Bronchial epithelial cell (primary cell): ENCODE measurements around the gene KCNJ18. TPM values are rescaled to one million over a fixed set of nuclear protein-coding genes. Genes with fewer than 3 reads are reported as not detected.
"Not testable (repeated sequence)": the region's sequence is repeated elsewhere in the genome, so short reads cannot be mapped to it uniquely, and the experiment has no call there.

Experiments
- DNase-seq: peaks from one replicate; pipeline ENCODE4 v3.0.0-alpha.2; 2010; ENCODE audit warnings: low read depth
- FAIRE-seq: peaks from 2 replicates; lab custom pipeline; 2011; peaks lifted over from hg19 to GRCh38; lab: Jason Lieb, UNC
- H3K27me3 ChIP-seq: 2 replicates; pipeline ENCODE4 v1.5.1; 2011; ENCODE audit warnings: low read length; ENCODE audit not compliant: control insufficient read depth, insufficient read depth
- H3K36me3 ChIP-seq: 2 replicates; pipeline ENCODE4 v1.5.1; 2011; ENCODE audit warnings: low read length; ENCODE audit not compliant: control insufficient read depth, insufficient read depth
- H3K4me3 ChIP-seq: 2 replicates; pipeline ENCODE4 v1.5.1; 2011; ENCODE audit warnings: mild to moderate bottlenecking, low read depth, low read length, control low read depth
- CTCF ChIP-seq: IDR thresholded peaks from 2 replicates; pipeline ENCODE4 v1.5.1; 2011; ENCODE audit warnings: mild to moderate bottlenecking, moderate library complexity, low read length, control low read depth, inconsistent platforms; ENCODE audit not compliant: insufficient read depth, severe bottlenecking
- total RNA-seq: library from RNA; depleted of rRNA; stranded (reverse); fragments of >200 nt; gene quantifications from 2 replicates; pipeline ENCODE4 v1.2.1, GENCODE V29; 2014

KCNJ18 gene
- total RNA-seq, 1 donor from 2014 or later, result not detected

- H3K27me3 ChIP-seq, H3K36me3 ChIP-seq, FAIRE-seq, H3K4me3 ChIP-seq, DNase-seq: not testable (repeated sequence)
These were observed 6.2 kb downstream of the KCNJ18 start for GRCh38 chr17:21698437-21699075.

GRCh38 chr17:21699124-21699523 lies 6.8 kb downstream of the KCNJ18 start:
- DNase-seq, H3K36me3 ChIP-seq, FAIRE-seq, H3K27me3 ChIP-seq, H3K4me3 ChIP-seq: not testable (repeated sequence)

- FAIRE-seq, H3K4me3 ChIP-seq, H3K27me3 ChIP-seq, H3K36me3 ChIP-seq, DNase-seq: not testable (repeated sequence)
These were observed 7.4 kb downstream of the KCNJ18 start for GRCh38 chr17:21699573-21700236.

- not testable (repeated sequence) for H3K4me3 ChIP-seq, DNase-seq, H3K27me3 ChIP-seq, FAIRE-seq, H3K36me3 ChIP-seq
These were observed 8.8 kb downstream of the KCNJ18 start for GRCh38 chr17:21701090-21701489.

GRCh38 chr17:21702029-21702428 lies 9.7 kb downstream of the KCNJ18 start:
- H3K4me3 ChIP-seq, DNase-seq, H3K27me3 ChIP-seq, H3K36me3 ChIP-seq, FAIRE-seq: not testable (repeated sequence)

- DNase-seq, H3K4me3 ChIP-seq, FAIRE-seq, H3K27me3 ChIP-seq, H3K36me3 ChIP-seq: not testable (repeated sequence)
These were observed 10.2 kb downstream of the KCNJ18 start for GRCh38 chr17:21702521-21702920.

- not testable (repeated sequence) for H3K27me3 ChIP-seq, H3K4me3 ChIP-seq, DNase-seq, H3K36me3 ChIP-seq, FAIRE-seq
These were observed 10.8 kb downstream of the KCNJ18 start for GRCh38 chr17:21702940-21703640.

GRCh38 chr17:21703891-21704872 lies 11.9 kb downstream of the KCNJ18 start:
- not testable (repeated sequence) for H3K4me3 ChIP-seq, DNase-seq, FAIRE-seq, H3K36me3 ChIP-seq, H3K27me3 ChIP-seq

GRCh38 chr17:21705021-21705601 lies 12.8 kb downstream of the KCNJ18 start:
- no peak for TF ChIP-seq CTCF
- no peaks in the 10 kb centered on the region for H3K36me3 ChIP-seq
- no peak for FAIRE-seq
- H3K27me3 ChIP-seq, result no peaks in the 10 kb centered on the region
- H3K4me3 ChIP-seq, result no peak overlapping the region
- DNase-seq, result no peak

- FAIRE-seq, H3K4me3 ChIP-seq, H3K27me3 ChIP-seq, DNase-seq, H3K36me3 ChIP-seq: not testable (repeated sequence)
These were observed 13.4 kb downstream of the KCNJ18 start for GRCh38 chr17:21705746-21706145.

- H3K36me3 ChIP-seq, DNase-seq, H3K4me3 ChIP-seq, FAIRE-seq, H3K27me3 ChIP-seq: not testable (repeated sequence)
These were observed 14.2 kb downstream of the KCNJ18 start for GRCh38 chr17:21706546-21706945.

- FAIRE-seq, DNase-seq, H3K4me3 ChIP-seq, H3K36me3 ChIP-seq, H3K27me3 ChIP-seq: not testable (repeated sequence)
These were observed 14.8 kb downstream of the KCNJ18 start for GRCh38 chr17:21707131-21707530.
